Measurements from ENCODE around the gene PRCD.
A peak's percentile ranks its signal among the peaks of the same experiment; 100 is the strongest.
"Not testable (repeated sequence)": the region's sequence is repeated elsewhere in the genome, so short reads cannot be mapped to it uniquely, and the experiment has no call there.

Gene PRCD

GRCh38 chr17:76524598-76525512 lies 15.0 kb upstream of the PRCD start:
- DNase-seq (ENCODE audit: insufficient read length, low spot score) (no peak), FAIRE-seq (no peak)
- TF ChIP-seq CTCF (IDR thresholded peaks at IDR 0.05; ENCODE audit: insufficient read depth, missing control alignments), result no peak

DNA sequence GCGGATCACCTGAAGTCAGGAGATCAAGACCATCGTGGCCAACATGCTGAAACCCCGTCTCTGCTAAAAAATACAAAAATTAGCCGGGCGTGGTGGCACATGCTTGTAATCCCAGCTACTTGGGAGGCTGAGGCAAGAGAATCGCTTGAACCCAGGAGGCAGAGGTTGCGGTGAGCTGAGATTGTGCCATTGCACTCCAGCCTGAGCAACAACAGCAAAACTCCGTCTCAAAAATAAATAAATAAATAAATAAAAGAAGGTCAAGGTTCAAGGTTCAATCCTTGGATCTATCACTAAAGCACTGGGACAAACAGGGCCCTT lies 14.4 kb upstream of the PRCD start:
- not testable (repeated sequence) for DNase-seq (ENCODE audit: insufficient read length, low spot score); FAIRE-seq

- DNase-seq (ENCODE audit: insufficient read length, low spot score); FAIRE-seq: not testable (repeated sequence)
Measured at GRCh38 chr17:76527016-76527415, 12.8 kb upstream of the PRCD start.

DNA sequence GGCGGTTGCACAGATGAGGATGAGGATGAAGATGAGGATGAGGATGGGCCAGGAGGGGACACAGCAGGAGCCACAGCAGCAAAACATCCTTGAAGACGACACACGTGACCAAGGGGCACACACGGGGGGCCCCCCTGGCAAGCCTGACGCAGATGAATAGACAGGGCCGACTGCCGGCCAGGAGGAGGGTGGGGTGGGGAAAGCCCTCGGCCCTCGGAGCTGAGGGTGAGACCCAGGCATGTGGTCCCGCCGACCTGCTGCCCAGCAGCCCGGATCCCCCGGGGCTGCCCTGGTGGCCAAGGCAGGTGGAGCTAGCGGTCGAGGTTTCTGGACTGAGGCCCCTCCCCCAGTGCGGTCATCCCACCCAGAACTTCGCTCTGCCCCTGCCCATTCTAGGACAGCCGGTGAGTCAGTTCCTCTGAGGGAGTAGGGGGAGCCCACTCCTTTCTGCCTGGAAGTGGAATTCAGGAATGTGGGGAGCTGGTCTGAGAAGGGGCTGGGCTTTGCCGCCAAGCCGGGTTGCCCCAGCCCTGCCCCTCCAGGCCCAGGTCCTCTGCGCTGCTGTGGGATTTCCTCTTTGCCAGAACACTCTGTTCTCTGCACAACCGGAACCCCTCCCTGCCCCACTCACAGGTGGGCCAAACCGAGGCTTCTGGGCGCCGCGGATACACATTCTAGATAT lies 12.3 kb upstream of the PRCD start:
- no peak for TF ChIP-seq CTCF (IDR thresholded peaks at IDR 0.05; ENCODE audit: insufficient read depth, missing control alignments)
- no peak for FAIRE-seq
- no peak for DNase-seq (ENCODE audit: insufficient read length, low spot score)

DNA sequence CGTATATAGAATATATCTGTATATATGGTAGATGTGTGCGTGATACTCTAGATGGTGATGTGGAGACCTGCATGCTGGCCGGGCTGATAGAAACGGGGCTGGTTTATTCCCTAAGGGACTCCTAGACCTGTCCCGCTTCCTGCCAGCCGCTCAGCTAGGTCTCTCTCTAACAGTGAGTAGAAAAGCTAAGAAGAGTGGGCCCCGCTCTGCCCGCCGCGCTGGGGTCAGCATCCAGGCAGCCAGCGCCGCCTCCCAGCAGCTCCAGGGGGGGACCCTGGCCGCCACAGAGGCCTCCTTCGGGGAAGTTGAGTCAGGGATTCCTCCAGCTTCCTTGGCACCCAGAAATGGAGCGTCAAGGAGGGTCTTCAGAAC lies 11.7 kb upstream of the PRCD start:
- no peak for FAIRE-seq
- DNase-seq (ENCODE audit: insufficient read length, low spot score), result no peak
- TF ChIP-seq CTCF (IDR thresholded peaks at IDR 0.05; ENCODE audit: insufficient read depth, missing control alignments), result no peak

- FAIRE-seq (no peak), DNase-seq (ENCODE audit: insufficient read length, low spot score) (no peak)
- no peak for TF ChIP-seq CTCF (IDR thresholded peaks at IDR 0.05; ENCODE audit: insufficient read depth, missing control alignments)
Measured at GRCh38 chr17:76528528-76529223, 11.2 kb upstream of the PRCD start.

GRCh38 chr17:76529224-76530094 lies 10.4 kb upstream of the PRCD start:
- FAIRE-seq, result no peak
- peak; percentile 5 for DNase-seq (ENCODE audit: insufficient read length, low spot score)
- TF ChIP-seq CTCF (IDR thresholded peaks at IDR 0.05; ENCODE audit: insufficient read depth, missing control alignments), result no peak

Data from D721Med (cell line).